Measurements from ENCODE around the gene IL21R. TPM values are rescaled to one million over a fixed set of nuclear protein-coding genes. Genes with fewer than 3 reads are reported as not detected.

Gene IL21R
- total and polyA plus RNA-seq, 10 of the 15 experiments (the other 5 are each of a cell fraction or from before 2014, with no cell fraction given): 5.3 to 138 (median 82.5) TPM

DNA sequence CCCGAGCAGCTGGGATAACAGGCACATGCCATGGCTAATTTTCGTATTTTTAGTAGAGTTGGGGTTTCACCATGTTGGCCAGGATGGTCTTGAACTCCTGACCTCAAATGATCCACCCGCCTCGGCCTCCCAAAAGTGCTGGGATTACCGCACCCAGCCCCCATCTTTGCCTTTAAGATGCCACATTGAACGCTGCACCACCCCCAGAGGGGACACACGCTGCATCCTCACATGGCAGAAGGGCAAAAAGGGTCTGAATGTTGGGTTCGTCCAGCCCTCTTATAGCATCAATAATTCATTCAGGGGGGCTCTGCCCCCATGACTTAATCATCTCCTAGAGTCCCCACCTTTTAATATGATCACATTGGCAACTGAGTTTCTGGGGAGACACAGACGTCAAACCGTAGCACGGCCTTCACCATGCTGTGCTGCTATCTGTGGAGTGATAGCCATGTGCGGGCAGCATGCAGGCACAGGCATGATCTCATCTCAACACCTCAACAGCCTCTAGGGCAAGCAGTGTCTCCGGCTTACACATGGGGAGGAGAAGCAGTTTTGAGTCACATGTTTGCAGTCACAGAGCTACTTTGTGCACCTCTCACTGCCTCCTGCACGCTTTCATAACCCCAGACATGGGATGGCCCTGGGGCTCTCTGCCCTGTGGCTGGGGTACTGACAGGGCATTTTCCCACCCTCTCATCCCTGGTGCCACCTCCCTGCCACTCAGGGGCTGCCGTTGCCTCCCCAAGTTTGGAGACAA is 30.0 kb downstream of the IL21R start (continued):
- TF ChIP-seq CUX1 (IDR thresholded peaks at IDR 0.05; ENCODE audit: insufficient replicate concordance, low read depth, low read length) (no peak), JUNB (IDR thresholded peaks at IDR 0.05) (0 out of 2 replicates have a peak, but pooled peaks have one; percentile 8), HDAC6 (IDR thresholded peaks at IDR 0.05; ENCODE audit: unreplicated experiment) (no peak)

DNA sequence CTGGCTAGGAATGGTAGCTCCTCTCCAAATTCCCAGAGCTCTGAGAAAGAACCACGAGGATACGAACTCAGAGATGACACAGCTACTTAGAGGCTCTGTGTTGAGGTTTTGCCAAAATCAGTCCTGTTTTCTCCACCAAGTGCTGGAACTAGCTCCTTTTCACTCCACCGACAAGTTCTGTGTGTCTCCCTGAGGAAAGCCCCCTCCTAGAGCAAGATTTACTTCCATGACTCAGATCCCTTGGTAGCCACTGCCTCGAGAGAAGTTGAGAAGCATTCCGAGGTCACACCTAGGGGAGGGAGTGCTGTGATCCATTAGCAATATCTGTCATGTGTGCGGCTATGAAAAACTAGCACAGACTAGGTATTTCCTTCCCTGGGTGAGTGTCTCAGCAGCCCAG is 30.6 kb downstream of the IL21R start:
- RAD21 ChIA-PET (ENCODE audit: unreplicated experiment): no interaction called here
- peaks cover 64% of the 10 kb centered on the region for H3K79me2 ChIP-seq (ENCODE audit: control insufficient read depth, insufficient read depth, low read length)
- TF ChIP-seq ZNF592 (IDR thresholded peaks at IDR 0.05) (no peak), TCF12 (IDR thresholded peaks at IDR 0.05; ENCODE audit: low read depth, low read length) (no peak), RBBP5 (conservative IDR thresholded peaks at IDR 0.05) (no peak), POLR2A (IDR thresholded peaks at IDR 0.05; ENCODE audit: low read depth, low read length) (peak; percentile 12; the same call in 1 of the 2 replicates)
- 0 out of 2 replicates have a peak overlapping the region, but pooled peaks have one; percentile 26 for H3K9ac ChIP-seq (ENCODE audit: control insufficient read depth, insufficient read depth, low read length)
- FAIRE-seq: no peak
- peak overlapping the region; percentile 88 for H3K27ac ChIP-seq (ENCODE audit: control insufficient read depth, insufficient read depth)
- no peak for DNase-seq (ENCODE audit: low read depth, low spot score)
- ATAC-seq: no peak
- H3K9me3 ChIP-seq (replicated peaks; ENCODE audit: control insufficient read depth, insufficient read depth, low read length): no peaks in the 10 kb centered on the region
- in situ Hi-C loops (cut with MboI): no loop called here
- SMC1A ChIA-PET (ENCODE audit: uncharacterized antibody, unreplicated experiment): interaction anchor here (2.5 to 11.7 kb wide), 2 partner anchors 12 to 28 kb away, joined by 11 to 161 read pairs; partner anchors contain the start of gene IL21R
- CTCF ChIA-PET: interaction anchor here (1.7 kb wide), 1 partner anchor 18 kb away, joined by 4 read pairs; no protein-coding TSS in a partner anchor
- POLR2A ChIA-PET: interaction anchor here (1.2 kb wide), 1 partner anchor 34 kb away, joined by 3 read pairs; no protein-coding TSS in a partner anchor
- H4K20me1 ChIP-seq (ENCODE audit: control insufficient read depth, insufficient read depth): no peaks in the 10 kb centered on the region
- H3K36me3 ChIP-seq (ENCODE audit: control insufficient read depth in 2 of 2, insufficient read depth in 2 of 2, low read length in 1 of 2): peaks cover 46 to 67% of the 10 kb centered on the region in 2 experiments
- no peaks in the 10 kb centered on the region for H3K27me3 ChIP-seq (replicated peaks in 1 of 2; ENCODE audit: control insufficient read depth in 2 of 2, insufficient read depth in 2 of 2, low read length in 1 of 2)
- no peak overlapping the region for H3K4me2 ChIP-seq (ENCODE audit: control insufficient read depth, insufficient read depth)
- WGBS (ENCODE audit: insufficient coverage, insufficient replicate concordance, low lambda C conversion rate, missing lambda C conversion rate): 25% methylated on average over 6 of the region's 6 CpGs
- H3K4me3 ChIP-seq: no peak overlapping the region
- intact Hi-C loops (cut with micrococcal nuclease; ENCODE audit: unreplicated experiment): no loop called here
- H3K4me1 ChIP-seq (ENCODE audit: control insufficient read depth, insufficient read depth, low read length): peaks cover 52% of the 10 kb centered on the region
- BruUV-seq (replicated peaks): no TSS peak
- H2AFZ ChIP-seq (ENCODE audit: control insufficient read depth, low read depth, low read length): no peak overlapping the region
